Liver (tissue), 9 donors: Measurements from ENCODE around the gene SPTLC3. TPM values are rescaled to one million over a fixed set of nuclear protein-coding genes. Genes with fewer than 3 reads are reported as not detected.

Experiments used
- DNase-seq: peaks from one replicate; pipeline ENCODE4 v3.0.0-alpha.2; 2017; ENCODE audit warnings: low spot score
- H3K27ac ChIP-seq, 2 donors: one replicate each; pipeline ENCODE4 v1.7.0; 2013; ENCODE audit warnings: inconsistent platforms in 2 of 2, low read length in 2 of 2, control low read depth in 1 of 2, low read depth in 1 of 2, mild to moderate bottlenecking in 1 of 2
- H3K27me3 ChIP-seq, 4 donors: one replicate each; pipeline versions ENCODE4 v1.6.1 to v1.7.0; 2013; ENCODE audit warnings: low read length in 3 of 4, inconsistent platforms in 1 of 4, mild to moderate bottlenecking in 1 of 4, moderate library complexity in 1 of 4; ENCODE audit not compliant: control insufficient read depth in 4 of 4, insufficient read depth in 4 of 4
- H3K36me3 ChIP-seq, 4 donors: one replicate each; pipeline versions ENCODE4 v1.6.1 to v1.7.0; 2013; ENCODE audit warnings: low read length in 3 of 4, mild to moderate bottlenecking in 3 of 4, low read depth in 1 of 4, moderate library complexity in 1 of 4; ENCODE audit not compliant: control insufficient read depth in 4 of 4, insufficient read depth in 3 of 4
- H3K4me1 ChIP-seq, 4 donors: one replicate each; pipeline versions ENCODE4 v1.6.1 to v1.7.0; 2013; ENCODE audit warnings: low read length in 3 of 4, mild to moderate bottlenecking in 3 of 4, moderate library complexity in 1 of 4; ENCODE audit not compliant: control insufficient read depth in 4 of 4, insufficient read depth in 4 of 4
- H3K4me3 ChIP-seq, 3 donors: one replicate each; pipeline versions ENCODE4 v1.6.1 to v1.7.0; 2013; ENCODE audit warnings: low read length in 3 of 3, control low read depth in 1 of 3, low read depth in 1 of 3, mild to moderate bottlenecking in 1 of 3
- H3K9ac ChIP-seq, 2 donors: one replicate each; pipeline ENCODE4 v1.7.0; 2013; ENCODE audit warnings: low read length in 2 of 2, mild to moderate bottlenecking in 2 of 2, moderate library complexity in 2 of 2, control low read depth in 1 of 2, low read depth in 1 of 2
- H3K9me3 ChIP-seq, 4 donors: one replicate each; pipeline versions ENCODE4 v1.6.1 to v1.7.0; 2013; ENCODE audit warnings: low read length in 3 of 4; ENCODE audit not compliant: control insufficient read depth in 4 of 4
- EGR1 ChIP-seq, 2 donors: IDR thresholded peaks; 2 replicates each; pipeline ENCODE4 v1.6.1; 2016 to 2018; ENCODE audit warnings: antibody characterized with exemption in 2 of 2, low read depth in 2 of 2
- FOXA2 ChIP-seq: IDR thresholded peaks from 2 replicates; pipeline ENCODE4 v1.6.1; 2016; ENCODE audit warnings: antibody characterized with exemption
- HNF4A ChIP-seq, 2 donors: conservative IDR thresholded peaks; 2 replicates each; pipeline ENCODE4 v1.6.1; 2016; ENCODE audit warnings: antibody characterized with exemption in 2 of 2, mild to moderate bottlenecking in 2 of 2
- HNF4G ChIP-seq: IDR thresholded peaks from 2 replicates; pipeline ENCODE4 v1.6.1; 2016; ENCODE audit warnings: antibody characterized with exemption
- JUND ChIP-seq, 2 donors: IDR thresholded peaks; 2 replicates each; pipeline ENCODE4 v1.6.1; 2016; ENCODE audit warnings: antibody characterized with exemption in 2 of 2
- NR2F2 ChIP-seq: IDR thresholded peaks from 2 replicates; pipeline ENCODE4 v1.6.1; 2016; ENCODE audit warnings: antibody characterized with exemption
- RAD21 ChIP-seq, 2 donors: IDR thresholded peaks; 2 replicates each; pipeline ENCODE4 v1.6.1; 2016; ENCODE audit warnings: antibody characterized with exemption in 2 of 2, mild to moderate bottlenecking in 2 of 2
- RXRA ChIP-seq, 2 donors: IDR thresholded peaks; 2 replicates each; pipeline ENCODE4 v1.6.1; 2017 to 2018; ENCODE audit warnings: antibody characterized with exemption in 2 of 2, mild to moderate bottlenecking in 1 of 2
- SP1 ChIP-seq: IDR thresholded peaks from 2 replicates; pipeline ENCODE4 v1.6.1; 2018; ENCODE audit warnings: antibody characterized with exemption, mild to moderate bottlenecking
- TAF1 ChIP-seq: conservative IDR thresholded peaks from 2 replicates; pipeline ENCODE4 v1.6.1; 2016; ENCODE audit warnings: antibody characterized with exemption, mild to moderate bottlenecking
- YY1 ChIP-seq: IDR thresholded peaks from 2 replicates; pipeline ENCODE4 v1.6.1; 2016; ENCODE audit warnings: antibody characterized with exemption, mild to moderate bottlenecking
- WGBS: extraction: QIAGEN DNeasy Blood & Tissue Kit; methylation state at CpG from one replicate; pipeline ENCODE4 v1.1.7; 2013; 5-methylcytosine and 5-hydroxymethylcytosine counted together
- polyA plus RNA-seq, 2 donors: library from polyadenylated mRNA; stranded (reverse) in 1 of 2; unstranded in 1 of 2; fragments of 200-250 nt in 1 of 2; fragments of >200 nt in 1 of 2; fragmentation: Nextera tagmentation in 1 of 2; extraction: Ambion mirVana in 1 of 2; gene quantifications; one replicate each; pipeline versions ENCODE4 v1.2.1 to v1.2.3, GENCODE V29; 2013 to 2015
- total RNA-seq, 2 donors: library from RNA; depleted of rRNA; stranded (reverse); fragments of >200 nt; gene quantifications; one replicate each; pipeline ENCODE4 v1.2.3, GENCODE V29; 2014
- TF ChIP-seq, protein P1 (sequence below): IDR thresholded peaks from 2 replicates; pipeline ENCODE4 v1.6.1; 2016; ENCODE audit warnings: antibody characterized with exemption
- TF ChIP-seq, protein P2 (sequence below): IDR thresholded peaks from 2 replicates; pipeline ENCODE4 v1.6.1; 2016; ENCODE audit warnings: antibody characterized with exemption
- TF ChIP-seq, protein P3 (sequence below): IDR thresholded peaks from 2 replicates; pipeline ENCODE4 v1.6.1; 2016; ENCODE audit warnings: antibody characterized with exemption, mild to moderate bottlenecking
- donor health status: healthy.
- donor health status: healthy.
- donor health status: healthy.
- donor health status: healthy.
- donor health status: healthy.

The SPTLC3 gene
- total and polyA plus RNA-seq, 4 donors, result 4.2 to 40.9 (median 20.4) TPM

DNA sequence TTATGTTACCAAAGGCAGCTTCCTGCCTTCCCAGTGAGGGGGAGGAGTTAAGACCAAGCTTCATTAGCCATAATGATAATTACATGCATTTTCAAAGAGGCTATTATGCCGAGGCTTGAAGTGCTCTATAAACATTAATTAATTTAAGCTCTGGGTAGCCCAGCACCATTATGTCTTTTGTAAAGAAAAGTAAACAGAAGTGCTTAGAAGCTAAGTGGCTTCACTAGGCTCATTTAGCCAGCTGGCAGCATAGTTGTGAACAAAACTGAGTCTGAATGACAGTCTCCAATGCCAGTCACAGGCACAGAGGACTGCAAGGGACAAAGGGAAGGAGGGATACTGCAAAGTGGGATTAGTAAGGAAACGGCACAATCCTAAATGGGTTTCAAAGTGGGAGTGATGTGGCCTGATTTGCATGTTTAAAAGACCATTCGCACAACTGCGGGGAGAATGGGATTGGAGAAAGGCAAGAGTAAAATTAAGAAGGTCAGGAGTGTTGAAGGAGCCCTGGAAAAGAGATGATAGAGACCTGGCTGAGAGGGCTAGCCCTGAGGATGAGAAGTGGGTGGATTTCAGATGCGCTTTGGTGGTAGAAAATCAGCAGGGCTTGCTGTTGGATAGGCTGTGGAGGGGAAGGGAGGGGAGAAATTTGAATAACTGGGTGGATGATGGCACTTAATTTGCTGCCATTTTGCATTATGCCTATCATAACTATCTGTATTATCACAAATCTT is 192.2 kb downstream of the SPTLC3 start:
- 74% methylated on average over 5 of the region's 5 CpGs for WGBS
- Histone ChIP-seq H3K27me3 (no peaks in the 10 kb centered on the region), H3K4me3 (no peak overlapping the region), H3K27ac (no peak overlapping the region), H3K36me3 (no peaks in the 10 kb centered on the region), H3K9me3 (no peaks in the 10 kb centered on the region), H3K4me1 (no peaks in the 10 kb centered on the region), H3K9ac (no peak overlapping the region)
- no peak for DNase-seq
- TF ChIP-seq TAF1 (no peak), NR2F2 (no peak), SP1 (no peak), RXRA (IDR thresholded peaks at IDR 0.05) (no peak), HNF4A (conservative IDR thresholded peaks at IDR 0.05) (no peak), JUND (IDR thresholded peaks at IDR 0.05) (no peak), HNF4G (no peak), RAD21 (IDR thresholded peaks at IDR 0.05) (no peak)
- TF ChIP-seq, protein P1, sequence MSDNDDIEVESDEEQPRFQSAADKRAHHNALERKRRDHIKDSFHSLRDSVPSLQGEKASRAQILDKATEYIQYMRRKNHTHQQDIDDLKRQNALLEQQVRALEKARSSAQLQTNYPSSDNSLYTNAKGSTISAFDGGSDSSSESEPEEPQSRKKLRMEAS, result no peak
- TF ChIP-seq, protein P2, sequence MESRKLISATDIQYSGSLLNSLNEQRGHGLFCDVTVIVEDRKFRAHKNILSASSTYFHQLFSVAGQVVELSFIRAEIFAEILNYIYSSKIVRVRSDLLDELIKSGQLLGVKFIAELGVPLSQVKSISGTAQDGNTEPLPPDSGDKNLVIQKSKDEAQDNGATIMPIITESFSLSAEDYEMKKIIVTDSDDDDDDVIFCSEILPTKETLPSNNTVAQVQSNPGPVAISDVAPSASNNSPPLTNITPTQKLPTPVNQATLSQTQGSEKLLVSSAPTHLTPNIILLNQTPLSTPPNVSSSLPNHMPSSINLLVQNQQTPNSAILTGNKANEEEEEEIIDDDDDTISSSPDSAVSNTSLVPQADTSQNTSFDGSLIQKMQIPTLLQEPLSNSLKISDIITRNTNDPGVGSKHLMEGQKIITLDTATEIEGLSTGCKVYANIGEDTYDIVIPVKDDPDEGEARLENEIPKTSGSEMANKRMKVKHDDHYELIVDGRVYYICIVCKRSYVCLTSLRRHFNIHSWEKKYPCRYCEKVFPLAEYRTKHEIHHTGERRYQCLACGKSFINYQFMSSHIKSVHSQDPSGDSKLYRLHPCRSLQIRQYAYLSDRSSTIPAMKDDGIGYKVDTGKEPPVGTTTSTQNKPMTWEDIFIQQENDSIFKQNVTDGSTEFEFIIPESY, result no peak

DNA sequence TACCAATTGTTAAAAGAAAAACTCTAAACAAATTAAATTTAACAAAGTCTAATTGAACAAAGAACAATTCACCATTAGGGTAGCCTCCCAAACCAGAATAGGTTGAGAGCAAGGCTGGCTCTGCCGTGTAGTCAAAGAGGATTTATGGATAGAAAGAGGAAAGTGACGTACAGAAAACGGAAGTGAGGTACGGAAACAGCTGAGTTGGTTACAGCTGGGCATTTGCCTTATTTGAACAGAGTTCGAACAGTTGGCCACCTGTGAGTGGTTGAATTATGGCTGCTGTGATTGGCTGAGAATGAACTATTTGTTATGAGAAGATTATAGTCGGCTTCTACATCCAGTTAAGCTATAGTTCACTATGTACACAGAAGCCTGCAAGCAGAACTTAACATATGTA is 193.8 kb downstream of the SPTLC3 start:
- no peaks in the 10 kb centered on the region for H3K27me3 ChIP-seq
- H3K36me3 ChIP-seq, result no peaks in the 10 kb centered on the region
- H3K4me3 ChIP-seq, result no peak overlapping the region
- H3K9me3 ChIP-seq, result no peaks in the 10 kb centered on the region
- TF ChIP-seq YY1 (no peak), FOXA2 (no peak), EGR1 (IDR thresholded peaks at IDR 0.05; ENCODE audit: low read depth in 2 of 2) (no peak), JUND (IDR thresholded peaks at IDR 0.05) (no peak), HNF4A (conservative IDR thresholded peaks at IDR 0.05) (no peak), TAF1 (no peak), RXRA (IDR thresholded peaks at IDR 0.05) (no peak), SP1 (no peak), HNF4G (no peak), RAD21 (IDR thresholded peaks at IDR 0.05) (no peak)
- TF ChIP-seq, protein P3, sequence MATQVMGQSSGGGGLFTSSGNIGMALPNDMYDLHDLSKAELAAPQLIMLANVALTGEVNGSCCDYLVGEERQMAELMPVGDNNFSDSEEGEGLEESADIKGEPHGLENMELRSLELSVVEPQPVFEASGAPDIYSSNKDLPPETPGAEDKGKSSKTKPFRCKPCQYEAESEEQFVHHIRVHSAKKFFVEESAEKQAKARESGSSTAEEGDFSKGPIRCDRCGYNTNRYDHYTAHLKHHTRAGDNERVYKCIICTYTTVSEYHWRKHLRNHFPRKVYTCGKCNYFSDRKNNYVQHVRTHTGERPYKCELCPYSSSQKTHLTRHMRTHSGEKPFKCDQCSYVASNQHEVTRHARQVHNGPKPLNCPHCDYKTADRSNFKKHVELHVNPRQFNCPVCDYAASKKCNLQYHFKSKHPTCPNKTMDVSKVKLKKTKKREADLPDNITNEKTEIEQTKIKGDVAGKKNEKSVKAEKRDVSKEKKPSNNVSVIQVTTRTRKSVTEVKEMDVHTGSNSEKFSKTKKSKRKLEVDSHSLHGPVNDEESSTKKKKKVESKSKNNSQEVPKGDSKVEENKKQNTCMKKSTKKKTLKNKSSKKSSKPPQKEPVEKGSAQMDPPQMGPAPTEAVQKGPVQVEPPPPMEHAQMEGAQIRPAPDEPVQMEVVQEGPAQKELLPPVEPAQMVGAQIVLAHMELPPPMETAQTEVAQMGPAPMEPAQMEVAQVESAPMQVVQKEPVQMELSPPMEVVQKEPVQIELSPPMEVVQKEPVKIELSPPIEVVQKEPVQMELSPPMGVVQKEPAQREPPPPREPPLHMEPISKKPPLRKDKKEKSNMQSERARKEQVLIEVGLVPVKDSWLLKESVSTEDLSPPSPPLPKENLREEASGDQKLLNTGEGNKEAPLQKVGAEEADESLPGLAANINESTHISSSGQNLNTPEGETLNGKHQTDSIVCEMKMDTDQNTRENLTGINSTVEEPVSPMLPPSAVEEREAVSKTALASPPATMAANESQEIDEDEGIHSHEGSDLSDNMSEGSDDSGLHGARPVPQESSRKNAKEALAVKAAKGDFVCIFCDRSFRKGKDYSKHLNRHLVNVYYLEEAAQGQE, result no peak
- TF ChIP-seq, protein P2, result no peak
- H3K27ac ChIP-seq, result no peak overlapping the region
- WGBS, result 75% methylated on average over 6 of the region's 6 CpGs
- no peaks in the 10 kb centered on the region for H3K4me1 ChIP-seq
- DNase-seq, result no peak
- H3K9ac ChIP-seq, result no peak overlapping the region
